ENCODE measurements around the gene LCN9.
"Not testable (repeated sequence)": the region's sequence is repeated elsewhere in the genome, so short reads cannot be mapped to it uniquely, and the experiment has no call there.

The LCN9 gene

DNA sequence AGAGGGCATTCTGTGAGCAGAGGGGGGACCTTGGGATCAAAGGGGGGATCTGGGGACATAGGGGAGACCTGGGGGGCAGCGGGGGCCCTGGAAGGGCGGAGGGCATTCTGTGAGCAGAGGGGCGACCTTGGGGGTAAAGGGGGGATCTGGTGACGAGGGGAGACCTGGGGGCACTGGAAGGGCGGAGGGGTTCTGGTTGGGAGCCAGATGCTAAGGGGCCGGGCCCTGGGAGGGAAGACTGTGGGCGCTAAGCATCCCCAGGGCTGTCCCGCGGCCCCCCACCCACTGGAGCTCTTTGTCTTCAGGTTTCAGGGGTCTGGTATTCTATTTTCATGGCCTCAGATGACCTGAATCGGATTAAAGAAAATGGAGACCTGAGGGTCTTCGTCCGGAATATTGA lies 748 bp downstream of the LCN9 start:
- H3K27me3 ChIP-seq (ENCODE audit: control insufficient read depth in 2 of 2, insufficient read depth in 2 of 2, low read length in 2 of 2): no peaks in the 10 kb centered on the region
- H3K27ac ChIP-seq (ENCODE audit: low read depth in 2 of 2, low read length in 2 of 2): no peak overlapping the region
- no peak overlapping the region for H3K4me3 ChIP-seq (ENCODE audit: low read length in 2 of 2)
- no peaks in the 10 kb centered on the region for H3K36me3 ChIP-seq (ENCODE audit: control insufficient read depth in 2 of 2, insufficient read depth in 2 of 2, low read length in 2 of 2)
- H3K9ac ChIP-seq (ENCODE audit: low read depth in 1 of 2, low read length in 2 of 2): no peak overlapping the region
- H3K9me3 ChIP-seq (ENCODE audit: control insufficient read depth in 2 of 2, low read length in 2 of 2): no peaks in the 10 kb centered on the region
- no peaks in the 10 kb centered on the region for H3K4me1 ChIP-seq (ENCODE audit: control insufficient read depth in 2 of 2, insufficient read depth in 2 of 2, low read length in 2 of 2)

DNA sequence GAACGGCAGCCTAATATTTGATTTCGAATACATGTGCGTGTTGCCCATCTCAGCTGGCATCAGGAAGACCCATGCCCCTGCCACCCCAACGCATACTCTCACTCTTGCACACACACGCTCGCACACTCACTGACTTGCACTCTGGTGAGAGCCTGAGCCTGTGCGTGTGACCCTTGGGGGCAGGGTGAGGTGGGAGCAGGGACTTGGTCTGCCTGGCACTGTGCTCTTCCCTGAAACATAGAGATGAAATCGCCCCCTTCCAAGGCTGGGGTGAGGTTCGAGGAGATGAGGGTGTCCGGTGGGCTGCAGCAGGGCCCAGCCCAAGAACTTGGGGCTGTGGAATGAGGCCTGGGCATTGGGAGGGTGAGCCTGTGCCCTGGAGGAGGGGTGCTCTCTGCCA lies 1.2 kb downstream of the LCN9 start:
- Histone ChIP-seq H3K9ac (ENCODE audit: low read depth in 1 of 2, low read length in 2 of 2) (no peak overlapping the region), H3K4me1 (ENCODE audit: control insufficient read depth in 2 of 2, insufficient read depth in 2 of 2, low read length in 2 of 2) (no peaks in the 10 kb centered on the region), H3K9me3 (ENCODE audit: control insufficient read depth in 2 of 2, low read length in 2 of 2) (no peaks in the 10 kb centered on the region), H3K27ac (ENCODE audit: low read depth in 2 of 2, low read length in 2 of 2) (no peak overlapping the region), H3K4me3 (ENCODE audit: low read length in 2 of 2) (no peak overlapping the region), H3K36me3 (ENCODE audit: control insufficient read depth in 2 of 2, insufficient read depth in 2 of 2, low read length in 2 of 2) (no peaks in the 10 kb centered on the region), H3K27me3 (ENCODE audit: control insufficient read depth in 2 of 2, insufficient read depth in 2 of 2, low read length in 2 of 2) (no peaks in the 10 kb centered on the region)

DNA sequence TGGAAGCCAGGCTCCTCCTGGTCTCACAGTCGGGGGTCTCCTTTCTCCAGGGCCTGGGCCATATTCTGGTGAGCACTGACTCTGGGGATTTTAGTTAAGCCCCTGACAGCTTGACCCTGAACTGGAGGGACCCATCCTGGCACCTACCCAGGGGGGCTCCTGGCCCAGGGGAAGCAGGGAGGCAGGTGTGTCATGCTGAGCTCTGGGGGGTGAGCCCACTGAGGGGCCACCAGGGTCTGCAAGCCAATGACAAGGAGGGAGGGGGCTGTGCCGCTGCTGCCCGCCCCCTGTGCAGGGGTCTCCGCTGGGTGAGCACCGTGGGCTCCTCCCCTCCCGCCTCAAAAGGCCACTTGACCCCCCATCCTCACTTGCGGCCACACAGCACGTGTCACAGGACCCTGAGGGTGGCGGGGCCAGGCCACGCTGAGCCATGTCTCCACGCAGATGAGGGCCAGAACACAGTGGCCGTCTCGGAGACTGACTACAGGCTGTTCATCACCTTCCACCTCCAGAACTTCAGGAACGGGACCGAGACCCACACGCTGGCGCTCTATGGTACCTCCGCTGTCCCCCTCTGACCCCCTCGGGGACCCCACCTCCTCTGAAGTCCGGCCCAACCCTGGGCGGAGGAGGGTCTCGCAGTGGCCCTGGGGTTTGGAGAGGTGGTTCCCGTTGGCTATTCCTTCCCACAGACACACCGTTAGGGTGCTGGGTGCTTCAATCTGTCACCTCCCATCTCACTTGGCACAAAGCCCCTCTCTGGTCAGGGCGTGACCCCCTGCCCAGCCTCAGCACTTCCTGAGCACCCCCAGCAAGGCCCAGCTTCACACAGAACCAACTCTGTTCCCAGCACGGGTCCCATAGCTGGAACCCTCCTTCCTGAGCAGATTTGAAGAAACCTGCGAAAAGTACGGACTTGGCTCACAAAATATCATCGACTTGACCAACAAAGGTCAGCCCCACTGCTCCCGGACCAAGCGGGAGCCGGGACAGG lies 2.0 kb downstream of the LCN9 start:
- H3K27ac ChIP-seq (ENCODE audit: low read depth in 2 of 2, low read length in 2 of 2): no peak overlapping the region
- H3K27me3 ChIP-seq (ENCODE audit: control insufficient read depth in 2 of 2, insufficient read depth in 2 of 2, low read length in 2 of 2): no peaks in the 10 kb centered on the region
- no peak overlapping the region for H3K9ac ChIP-seq (ENCODE audit: low read depth in 1 of 2, low read length in 2 of 2)

DNA sequence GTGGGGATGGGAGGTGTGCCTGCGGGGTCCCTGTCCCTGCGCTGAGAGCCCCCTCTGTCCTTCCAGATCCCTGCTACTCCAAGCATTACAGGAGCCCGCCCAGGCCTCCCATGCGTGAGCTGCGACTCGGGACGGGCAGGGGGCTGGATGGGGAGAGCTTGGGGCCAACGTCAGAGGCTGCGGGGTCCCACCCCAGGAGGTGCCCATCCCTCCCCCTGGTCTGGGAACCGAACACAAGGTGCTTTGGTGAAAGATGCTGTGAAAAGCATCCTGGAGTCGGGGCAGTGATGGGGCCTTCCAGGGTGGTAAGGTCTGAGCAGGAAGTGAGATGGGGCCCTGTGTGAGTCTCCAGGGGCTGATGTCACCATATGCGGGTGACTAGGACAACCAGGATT lies 2.7 kb downstream of the LCN9 start:
- Histone ChIP-seq H3K9ac (ENCODE audit: low read depth in 1 of 2, low read length in 2 of 2) (no peak overlapping the region), H3K4me3 (ENCODE audit: low read length in 2 of 2) (no peak overlapping the region), H3K36me3 (ENCODE audit: control insufficient read depth in 2 of 2, insufficient read depth in 2 of 2, low read length in 2 of 2) (no peaks in the 10 kb centered on the region), H3K4me1 (ENCODE audit: control insufficient read depth in 2 of 2, insufficient read depth in 2 of 2, low read length in 2 of 2) (no peaks in the 10 kb centered on the region), H3K27me3 (ENCODE audit: control insufficient read depth in 2 of 2, insufficient read depth in 2 of 2, low read length in 2 of 2) (no peaks in the 10 kb centered on the region), H3K9me3 (ENCODE audit: control insufficient read depth in 2 of 2, low read length in 2 of 2) (no peaks in the 10 kb centered on the region), H3K27ac (ENCODE audit: low read depth in 2 of 2, low read length in 2 of 2) (no peak overlapping the region)

More for the DNA sequence above, 2.0 kb downstream of the LCN9 start:
- Histone ChIP-seq H3K36me3 (ENCODE audit: control insufficient read depth in 2 of 2, insufficient read depth in 2 of 2, low read length in 2 of 2) (no peaks in the 10 kb centered on the region), H3K4me1 (ENCODE audit: control insufficient read depth in 2 of 2, insufficient read depth in 2 of 2, low read length in 2 of 2) (no peaks in the 10 kb centered on the region), H3K9me3 (ENCODE audit: control insufficient read depth in 2 of 2, low read length in 2 of 2) (no peaks in the 10 kb centered on the region), H3K4me3 (ENCODE audit: low read length in 2 of 2) (no peak overlapping the region)

DNA sequence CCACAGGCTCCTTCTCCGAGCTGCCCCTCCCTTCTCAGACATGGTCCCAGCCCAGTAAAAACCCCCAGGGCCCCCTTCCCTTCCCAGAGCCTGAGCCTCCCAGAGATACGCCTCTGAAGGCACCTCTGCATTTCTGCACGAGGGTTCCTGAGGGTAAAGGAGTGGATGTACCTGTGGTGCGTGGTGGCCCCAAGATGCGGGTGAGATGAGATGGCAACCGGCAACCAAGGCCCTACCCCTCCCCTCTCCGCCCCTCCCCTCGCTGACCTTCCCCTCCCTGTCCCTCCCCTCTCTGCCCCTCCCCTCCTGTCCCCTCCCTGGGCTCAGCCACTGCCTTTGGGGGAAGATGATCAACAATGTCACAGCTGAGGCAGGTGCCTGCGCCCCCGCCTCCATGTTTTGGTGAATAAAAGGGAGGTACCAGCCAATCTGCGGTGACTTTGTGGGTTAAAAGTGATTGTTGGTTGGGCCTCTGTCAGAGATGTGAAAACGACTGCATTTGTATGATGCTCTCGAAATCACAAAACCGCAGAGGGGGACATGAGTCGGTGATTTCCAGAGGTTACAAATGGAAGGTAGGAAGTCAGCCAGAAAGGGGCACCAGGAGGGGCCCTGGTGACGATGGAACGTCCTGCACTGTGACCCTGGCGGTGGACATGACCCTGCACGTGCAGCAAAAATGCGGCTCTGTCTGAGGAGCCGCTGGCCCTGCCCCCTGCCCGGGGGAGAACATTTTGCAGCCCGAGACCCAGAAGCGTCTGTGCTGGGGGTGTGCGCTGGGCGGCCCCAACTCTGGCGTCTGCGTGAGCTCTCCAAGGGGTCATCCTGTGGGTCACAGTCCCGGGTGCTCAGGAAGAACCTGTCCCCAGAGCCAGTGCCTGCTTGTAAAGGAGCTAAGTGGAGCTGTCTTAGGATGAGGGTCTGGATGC lies 3.7 kb downstream of the LCN9 start:
- Histone ChIP-seq H3K9me3 (ENCODE audit: control insufficient read depth in 2 of 2, low read length in 2 of 2) (no peaks in the 10 kb centered on the region), H3K9ac (ENCODE audit: low read depth in 1 of 2, low read length in 2 of 2) (no peak overlapping the region), H3K36me3 (ENCODE audit: control insufficient read depth in 2 of 2, insufficient read depth in 2 of 2, low read length in 2 of 2) (no peaks in the 10 kb centered on the region), H3K27ac (ENCODE audit: low read depth in 2 of 2, low read length in 2 of 2) (no peak overlapping the region), H3K4me3 (ENCODE audit: low read length in 2 of 2) (no peak overlapping the region), H3K27me3 (ENCODE audit: control insufficient read depth in 2 of 2, insufficient read depth in 2 of 2, low read length in 2 of 2) (no peaks in the 10 kb centered on the region), H3K4me1 (ENCODE audit: control insufficient read depth in 2 of 2, insufficient read depth in 2 of 2, low read length in 2 of 2) (no peaks in the 10 kb centered on the region)

DNA sequence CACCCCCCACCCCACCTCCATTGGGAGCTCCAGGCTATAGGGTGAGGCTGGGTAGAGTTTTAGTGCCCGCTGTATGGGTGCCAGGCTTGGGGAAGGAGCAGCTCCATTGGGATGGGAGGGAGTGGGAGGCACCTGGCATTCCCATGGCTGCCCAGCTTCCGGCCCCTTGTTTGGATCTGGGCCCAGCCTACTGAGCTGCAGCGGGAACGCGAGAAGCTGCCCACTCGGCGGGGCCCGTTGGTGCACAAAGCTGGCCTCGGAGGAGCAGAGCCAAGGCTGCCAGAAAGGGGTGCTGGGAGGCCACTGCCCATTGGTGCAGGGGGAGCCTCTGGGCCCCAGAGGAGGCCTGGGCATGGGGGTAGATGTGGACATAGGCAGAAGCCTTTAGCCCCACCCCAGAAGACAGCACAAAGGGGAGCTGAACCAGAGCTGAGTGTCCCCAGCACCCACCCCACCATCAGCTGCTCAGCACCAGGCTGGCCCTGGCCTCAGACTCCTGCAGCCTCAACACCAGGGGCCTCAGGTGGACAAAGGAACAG lies 4.4 kb downstream of the LCN9 start:
- Histone ChIP-seq H3K27me3 (ENCODE audit: control insufficient read depth in 2 of 2, insufficient read depth in 2 of 2, low read length in 2 of 2) (no peaks in the 10 kb centered on the region), H3K27ac (ENCODE audit: low read depth in 2 of 2, low read length in 2 of 2) (no peak overlapping the region), H3K36me3 (ENCODE audit: control insufficient read depth in 2 of 2, insufficient read depth in 2 of 2, low read length in 2 of 2) (no peaks in the 10 kb centered on the region), H3K9ac (ENCODE audit: low read depth in 1 of 2, low read length in 2 of 2) (no peak overlapping the region), H3K9me3 (ENCODE audit: control insufficient read depth in 2 of 2, low read length in 2 of 2) (no peaks in the 10 kb centered on the region), H3K4me1 (ENCODE audit: control insufficient read depth in 2 of 2, insufficient read depth in 2 of 2, low read length in 2 of 2) (no peaks in the 10 kb centered on the region), H3K4me3 (ENCODE audit: low read length in 2 of 2) (no peak overlapping the region)

DNA sequence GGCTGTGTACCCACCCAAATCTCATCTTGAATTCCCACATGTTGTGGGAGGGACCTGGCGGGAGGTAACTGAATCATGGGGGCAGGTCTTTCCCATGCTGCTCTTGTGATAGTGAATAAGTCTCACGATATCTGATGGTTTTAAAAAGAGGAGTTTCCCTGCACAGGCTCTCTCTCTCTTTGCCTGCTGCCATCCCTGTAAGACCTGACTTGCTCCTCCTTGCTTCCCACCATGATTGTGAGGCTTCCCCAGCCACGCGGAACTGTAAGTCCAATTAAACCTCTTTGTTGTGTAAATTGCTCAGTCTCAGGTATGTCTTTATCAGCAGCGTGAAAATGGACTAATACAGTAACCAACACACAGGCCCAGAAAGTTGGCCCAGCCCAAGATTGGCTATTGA lies 5.9 kb downstream of the LCN9 start:
- not testable (repeated sequence) for H3K4me1 ChIP-seq (ENCODE audit: control insufficient read depth in 2 of 2, insufficient read depth in 2 of 2, low read length in 2 of 2); H3K27ac ChIP-seq (ENCODE audit: low read depth in 2 of 2, low read length in 2 of 2); H3K4me3 ChIP-seq (ENCODE audit: low read length in 2 of 2); H3K27me3 ChIP-seq (ENCODE audit: control insufficient read depth in 2 of 2, insufficient read depth in 2 of 2, low read length in 2 of 2); H3K36me3 ChIP-seq (ENCODE audit: control insufficient read depth in 2 of 2, insufficient read depth in 2 of 2, low read length in 2 of 2); H3K9ac ChIP-seq (ENCODE audit: low read depth in 1 of 2, low read length in 2 of 2); H3K9me3 ChIP-seq (ENCODE audit: control insufficient read depth in 2 of 2, low read length in 2 of 2)

DNA sequence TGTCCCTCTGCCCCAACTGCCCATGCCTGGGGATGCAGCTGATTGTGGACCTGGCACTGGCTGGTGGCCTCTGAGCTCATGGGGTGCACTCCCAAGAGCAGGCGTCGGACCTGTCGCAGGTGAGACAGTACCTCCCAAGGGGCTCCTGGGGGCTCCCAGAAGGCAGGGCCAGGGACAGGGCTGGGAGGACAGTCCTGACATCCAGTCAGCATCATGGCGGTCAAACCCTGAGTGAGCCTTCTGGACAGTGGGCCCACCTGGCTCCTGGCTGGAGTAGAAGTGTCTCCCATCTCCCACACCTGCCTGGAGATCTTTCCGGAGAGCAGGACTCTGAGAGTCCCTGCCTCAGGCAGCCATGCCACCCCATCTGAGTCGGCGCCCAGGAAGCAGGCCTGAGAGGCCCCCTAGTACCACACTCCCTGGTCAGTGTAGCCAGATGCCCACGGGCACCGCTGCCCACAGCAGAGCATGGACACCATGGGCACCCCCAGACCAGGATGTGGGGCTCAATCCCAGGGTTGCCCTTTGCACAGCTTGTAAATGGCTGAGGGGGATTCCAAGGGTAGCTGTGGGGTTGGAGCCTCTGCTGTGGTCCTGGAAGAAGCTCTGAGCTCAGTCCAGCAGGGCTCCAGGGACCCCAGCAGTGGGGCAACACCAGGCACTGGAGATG lies 6.6 kb downstream of the LCN9 start:
- H3K4me1 ChIP-seq (ENCODE audit: control insufficient read depth in 2 of 2, insufficient read depth in 2 of 2, low read length in 2 of 2): no peaks in the 10 kb centered on the region
- no peaks in the 10 kb centered on the region for H3K27me3 ChIP-seq (ENCODE audit: control insufficient read depth in 2 of 2, insufficient read depth in 2 of 2, low read length in 2 of 2)
- H3K9ac ChIP-seq (ENCODE audit: low read depth in 1 of 2, low read length in 2 of 2): no peak overlapping the region
- no peaks in the 10 kb centered on the region for H3K9me3 ChIP-seq (ENCODE audit: control insufficient read depth in 2 of 2, low read length in 2 of 2)
- H3K4me3 ChIP-seq (ENCODE audit: low read length in 2 of 2): no peak overlapping the region
- no peak overlapping the region for H3K27ac ChIP-seq (ENCODE audit: low read depth in 2 of 2, low read length in 2 of 2)
- no peaks in the 10 kb centered on the region for H3K36me3 ChIP-seq (ENCODE audit: control insufficient read depth in 2 of 2, insufficient read depth in 2 of 2, low read length in 2 of 2)

DNA sequence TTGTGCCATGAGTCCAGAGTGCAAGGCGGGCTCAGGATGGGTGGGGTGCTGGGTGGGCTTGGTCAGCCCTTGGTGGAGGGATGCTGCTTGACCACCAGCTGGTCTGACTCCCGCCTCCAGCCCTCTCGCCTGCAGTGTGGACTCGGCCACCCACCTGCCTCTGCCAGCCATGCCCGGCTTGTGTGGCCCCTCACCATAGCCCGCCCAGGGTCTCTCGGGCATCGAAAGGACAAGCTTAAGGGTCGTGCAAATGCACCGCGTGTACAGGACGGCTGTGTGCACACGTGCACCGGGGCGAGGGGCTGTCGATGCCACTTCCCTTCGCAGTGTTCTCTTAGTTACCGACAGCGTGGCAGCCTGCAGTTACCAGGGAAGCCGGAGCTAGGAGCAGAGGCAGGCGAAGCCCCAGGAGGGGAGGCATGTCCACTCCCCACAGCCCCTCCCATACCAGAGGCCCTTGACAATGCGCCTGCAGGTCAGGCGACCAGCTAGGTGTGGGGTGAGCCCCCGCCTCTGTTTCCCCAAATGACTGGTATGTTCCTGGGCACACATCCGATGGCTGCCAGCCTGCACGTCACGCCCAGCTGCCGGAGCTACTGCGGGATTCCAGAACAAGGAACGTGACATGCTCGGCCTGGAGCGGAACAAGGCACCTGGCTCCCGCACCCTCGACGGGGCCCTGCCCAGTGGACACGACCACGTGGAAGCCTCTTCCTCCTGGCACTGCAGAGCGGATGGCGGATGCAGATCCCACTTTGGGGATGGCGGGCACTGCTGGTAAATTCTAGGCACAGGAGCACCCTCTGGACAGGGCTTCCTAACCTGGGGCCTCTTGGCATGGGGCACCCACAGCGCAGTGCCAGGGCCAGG lies 7.8 kb downstream of the LCN9 start:
- Histone ChIP-seq H3K4me1 (ENCODE audit: control insufficient read depth in 2 of 2, insufficient read depth in 2 of 2, low read length in 2 of 2) (no peaks in the 10 kb centered on the region), H3K36me3 (ENCODE audit: control insufficient read depth in 2 of 2, insufficient read depth in 2 of 2, low read length in 2 of 2) (no peaks in the 10 kb centered on the region), H3K27ac (ENCODE audit: low read depth in 2 of 2, low read length in 2 of 2) (no peak overlapping the region), H3K9ac (ENCODE audit: low read depth in 1 of 2, low read length in 2 of 2) (no peak overlapping the region), H3K9me3 (ENCODE audit: control insufficient read depth in 2 of 2, low read length in 2 of 2) (no peaks in the 10 kb centered on the region), H3K27me3 (ENCODE audit: control insufficient read depth in 2 of 2, insufficient read depth in 2 of 2, low read length in 2 of 2) (no peaks in the 10 kb centered on the region), H3K4me3 (ENCODE audit: low read length in 2 of 2) (no peak overlapping the region)

All from mucosa of rectum (tissue), 2 donors.